GM10266 (cell line): ENCODE data around the gene KRT86.
"Not testable (repeated sequence)": the region's sequence is repeated elsewhere in the genome, so short reads cannot be mapped to it uniquely, and the experiment has no call there.

Experiments
- DNase-seq: peaks from one replicate; pipeline ENCODE4 v3.0.0; 2012; ENCODE audit errors: extremely low spot score
- TF ChIP-seq, protein P1 (sequence below): IDR thresholded peaks from 2 replicates; pipeline ENCODE4 v1.5.1; 2012; ENCODE audit warnings: mild to moderate bottlenecking, low read depth; ENCODE audit not compliant: control insufficient read depth, insufficient read depth; ENCODE audit errors: missing control alignments

Gene KRT86

DNA sequence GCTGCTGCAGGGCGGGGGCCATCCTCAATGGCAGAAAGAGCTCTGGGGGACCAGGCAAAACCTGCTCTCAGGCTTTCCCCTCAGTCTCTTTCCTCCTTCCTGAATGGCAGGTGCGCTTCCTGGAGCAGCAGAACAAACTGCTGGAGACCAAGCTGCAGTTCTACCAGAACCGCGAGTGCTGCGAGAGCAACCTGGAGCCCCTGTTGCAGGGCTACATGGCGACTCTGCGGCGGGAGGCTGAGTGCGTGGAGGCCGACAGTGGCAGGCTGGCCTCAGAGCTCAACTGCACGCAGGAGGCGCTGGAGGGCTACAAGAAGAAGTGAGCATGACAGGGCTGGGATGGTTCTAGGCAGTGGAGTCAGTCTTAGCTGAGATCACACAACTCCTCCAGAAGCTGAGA, 69.7 kb downstream of the KRT86 start:
- TF ChIP-seq, protein P1, sequence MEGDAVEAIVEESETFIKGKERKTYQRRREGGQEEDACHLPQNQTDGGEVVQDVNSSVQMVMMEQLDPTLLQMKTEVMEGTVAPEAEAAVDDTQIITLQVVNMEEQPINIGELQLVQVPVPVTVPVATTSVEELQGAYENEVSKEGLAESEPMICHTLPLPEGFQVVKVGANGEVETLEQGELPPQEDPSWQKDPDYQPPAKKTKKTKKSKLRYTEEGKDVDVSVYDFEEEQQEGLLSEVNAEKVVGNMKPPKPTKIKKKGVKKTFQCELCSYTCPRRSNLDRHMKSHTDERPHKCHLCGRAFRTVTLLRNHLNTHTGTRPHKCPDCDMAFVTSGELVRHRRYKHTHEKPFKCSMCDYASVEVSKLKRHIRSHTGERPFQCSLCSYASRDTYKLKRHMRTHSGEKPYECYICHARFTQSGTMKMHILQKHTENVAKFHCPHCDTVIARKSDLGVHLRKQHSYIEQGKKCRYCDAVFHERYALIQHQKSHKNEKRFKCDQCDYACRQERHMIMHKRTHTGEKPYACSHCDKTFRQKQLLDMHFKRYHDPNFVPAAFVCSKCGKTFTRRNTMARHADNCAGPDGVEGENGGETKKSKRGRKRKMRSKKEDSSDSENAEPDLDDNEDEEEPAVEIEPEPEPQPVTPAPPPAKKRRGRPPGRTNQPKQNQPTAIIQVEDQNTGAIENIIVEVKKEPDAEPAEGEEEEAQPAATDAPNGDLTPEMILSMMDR = no peak
- DNase-seq = no peak

DNA sequence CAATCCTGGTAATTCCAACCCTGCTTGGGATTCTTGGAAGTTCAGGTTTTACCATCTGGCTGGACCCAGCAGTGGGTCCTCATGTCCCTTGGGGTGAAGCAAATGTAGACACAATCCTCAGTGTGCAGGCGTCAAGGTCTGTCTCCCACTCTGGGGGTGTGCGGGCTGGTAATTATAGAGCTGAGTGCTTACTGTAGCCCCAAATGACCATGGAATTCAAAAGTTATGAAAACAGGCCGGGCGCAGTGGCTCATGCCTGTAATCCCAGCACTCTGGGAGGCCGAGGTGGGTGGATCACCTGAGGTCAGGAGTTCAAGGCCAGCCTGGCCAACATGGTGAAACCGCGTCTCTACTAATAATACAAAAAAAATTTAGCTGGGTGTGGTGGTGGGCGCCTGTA, 70.6 kb downstream of the KRT86 start:
- DNase-seq = not testable (repeated sequence)

DNA sequence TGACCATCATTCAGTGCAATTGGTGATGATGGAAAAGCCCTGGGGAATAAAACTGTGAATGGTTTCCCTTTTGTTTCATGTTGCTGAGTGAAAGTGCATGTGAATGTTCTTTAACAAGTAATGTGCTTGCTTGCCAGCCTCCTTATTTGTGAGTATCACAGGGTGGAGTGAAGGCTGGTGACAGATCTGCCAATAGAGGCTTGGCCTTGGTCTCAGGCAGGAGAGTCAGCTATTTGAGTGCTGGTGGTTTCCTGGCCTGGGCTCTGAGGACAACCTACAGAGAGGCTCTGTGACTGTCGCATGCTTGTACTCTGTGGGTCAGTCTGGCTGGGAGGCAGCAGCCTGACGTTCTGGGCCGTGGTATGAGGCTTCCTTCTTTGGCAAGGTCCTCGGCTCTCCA, 72.1 kb downstream of the KRT86 start:
- no peak for DNase-seq
- TF ChIP-seq, protein P1 = no peak

DNA sequence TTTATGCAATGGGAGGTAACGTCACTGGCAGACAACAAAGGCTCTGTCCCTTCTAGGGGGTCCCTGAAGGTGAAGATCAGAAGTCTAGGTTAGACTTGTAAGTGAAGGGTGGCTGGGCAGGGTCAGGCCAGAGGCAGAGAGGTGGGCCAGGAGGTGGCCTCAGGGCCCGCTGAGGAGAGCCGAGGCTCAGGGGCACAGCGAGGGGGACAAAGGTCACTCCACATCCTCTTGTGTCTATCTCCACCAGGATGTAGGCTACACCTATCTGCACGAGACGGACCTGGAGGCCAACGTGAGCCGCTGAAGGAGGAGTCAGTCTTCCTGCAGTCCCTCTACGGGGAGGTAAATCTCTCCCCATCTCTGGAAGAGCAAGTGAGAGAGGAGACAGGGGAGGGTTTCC, 72.6 kb downstream of the KRT86 start:
- no peak for DNase-seq
- TF ChIP-seq, protein P1 = no peak

DNA sequence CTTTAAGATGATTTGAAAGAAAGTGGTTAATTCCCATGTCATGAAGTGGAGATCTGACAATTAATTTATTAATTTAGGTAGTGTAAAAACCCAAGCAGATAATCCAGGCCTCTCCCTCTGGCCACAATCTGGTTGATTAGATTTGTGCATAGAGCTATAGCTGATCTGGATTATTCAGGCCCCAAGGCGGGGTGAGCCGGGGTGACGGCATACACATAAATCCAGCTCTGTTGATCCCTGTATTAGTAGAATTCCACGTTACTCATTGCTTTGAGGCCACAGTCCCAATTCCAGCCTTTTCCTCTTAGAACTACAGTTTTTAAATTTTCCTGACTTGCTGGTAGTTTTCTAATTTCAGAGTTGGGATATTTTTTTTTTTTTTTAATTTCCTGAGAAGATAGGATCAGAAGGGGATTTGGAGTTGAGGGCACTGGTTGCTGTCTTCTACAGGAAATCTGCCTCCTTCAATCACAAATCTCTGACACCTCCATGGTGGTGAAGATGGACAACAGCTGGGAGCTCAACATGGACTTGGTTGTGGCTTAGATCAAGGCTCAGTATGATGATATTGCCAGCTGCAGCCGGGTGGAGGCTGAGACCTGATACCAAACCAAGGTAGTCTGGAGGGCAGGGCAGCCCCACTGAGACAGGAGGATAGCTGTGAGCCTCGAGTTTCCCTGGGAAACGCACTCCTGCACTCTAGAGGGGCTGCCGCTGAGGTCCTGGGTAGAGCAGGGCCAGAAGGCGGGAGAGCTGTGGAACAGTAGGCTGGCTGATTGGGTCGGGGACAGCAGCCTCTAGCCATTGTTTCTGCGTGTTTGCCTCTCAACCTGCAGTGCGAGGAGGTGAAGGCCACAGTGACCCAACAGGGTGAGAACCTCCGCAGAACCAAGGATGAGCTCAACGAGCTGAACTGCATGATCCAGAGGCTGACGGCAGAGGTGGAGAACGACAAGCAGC, 73.4 kb downstream of the KRT86 start:
- TF ChIP-seq, protein P1 = no peak
- no peak for DNase-seq

GRCh38 chr12:52349196-52349595, 74.8 kb downstream of the KRT86 start:
- TF ChIP-seq, protein P1 = no peak
- DNase-seq = no peak

DNA sequence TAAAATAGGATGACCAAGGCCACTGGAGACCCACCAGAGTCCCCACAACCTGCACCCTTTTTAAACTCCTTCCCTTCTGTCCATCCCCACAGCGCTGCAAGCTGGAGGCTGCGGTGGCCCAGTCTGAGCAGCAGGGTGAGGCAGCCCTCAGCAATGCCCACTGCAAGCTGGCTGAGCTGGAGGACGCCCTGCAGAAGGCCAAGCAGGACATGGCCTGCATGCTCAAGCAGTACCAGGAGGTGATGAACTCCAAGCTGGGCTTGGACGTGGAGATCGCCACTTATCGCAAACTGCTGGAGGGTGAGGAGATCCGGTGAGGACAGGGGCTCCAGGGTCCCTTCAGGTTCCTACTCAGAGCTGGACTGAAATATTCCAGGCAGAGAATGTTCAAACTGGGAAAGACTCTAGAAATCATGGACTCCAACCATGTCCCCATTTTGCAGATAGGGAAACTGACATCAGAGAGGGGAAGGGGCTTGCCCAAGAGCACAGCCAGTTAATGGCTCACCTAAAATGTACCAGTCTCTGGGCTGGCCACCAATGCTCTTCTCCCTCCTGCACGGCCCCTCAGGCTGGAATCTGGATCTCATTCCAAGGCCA, 75.7 kb downstream of the KRT86 start:
- TF ChIP-seq, protein P1 = no peak
- no peak for DNase-seq

DNA sequence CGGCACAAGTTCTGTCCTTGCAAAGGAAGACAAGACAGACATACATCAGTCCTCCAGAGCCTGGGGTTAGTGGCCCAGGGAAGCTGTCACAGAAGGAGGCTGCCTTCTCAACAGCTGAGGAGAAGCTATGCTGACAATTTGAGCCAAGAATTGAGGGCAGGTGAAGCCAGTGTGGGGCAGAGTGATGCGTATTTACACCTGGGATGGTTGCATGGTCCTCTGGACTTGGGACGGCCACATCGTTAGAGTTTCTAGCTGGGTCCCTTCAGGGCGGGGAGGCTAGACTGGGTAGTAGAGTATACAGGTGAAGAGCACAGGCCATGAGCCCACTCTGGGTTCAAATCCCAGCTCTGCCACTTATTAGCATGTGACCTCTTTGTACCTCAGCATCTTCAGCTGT, 76.3 kb downstream of the KRT86 start:
- TF ChIP-seq, protein P1 = no peak
- no peak for DNase-seq
